Lower leg skin (tissue), 4 donors: ENCODE results near the gene UMODL1. TPM values are rescaled to one million over a fixed set of nuclear protein-coding genes. Genes with fewer than 3 reads are reported as not detected.

ENCODE experiments used
- DNase-seq, 2 donors: peaks; one replicate each; pipeline ENCODE4 v3.0.0-alpha.2; 2019; ENCODE audit warnings: low spot score in 2 of 2
- H3K4me3 ChIP-seq: fragments of 200-600 bp; sonication (generic); 2 replicates; pipeline ENCODE4 v1.5.1; 2017; ENCODE audit warnings: mild to moderate bottlenecking, low read depth; ENCODE audit not compliant: poor library complexity, severe bottlenecking
- POLR2A ChIP-seq, 2 donors: fragments of 450-650 bp; IDR thresholded peaks; one replicate each; pipeline ENCODE4 v1.6.1; 2016 to 2017; ENCODE audit warnings: antibody characterized with exemption in 2 of 2, mild to moderate bottlenecking in 1 of 2, moderate library complexity in 1 of 2
- WGBS, 2 donors: methylation state at CpG; one replicate each; pipeline ENCODE4 v1.1.5; 2018; 5-methylcytosine and 5-hydroxymethylcytosine counted together
- intact Hi-C: fragments of 100-400 bp; cut with DNase I; formaldehyde crosslinking; loops from one replicate; pipeline ENCODE4 v1.15.0; 2023; ENCODE audit warnings: low total_unique reads
- total RNA-seq, 4 donors: library from RNA; depleted of rRNA; stranded (reverse); fragments of >200 nt; gene quantifications; one replicate each; pipeline ENCODE4 v1.1.0, GENCODE V29; 2016
- TF ChIP-seq, protein P1 (sequence below), 3 donors: fragments of 450-650 bp; IDR thresholded peaks; one replicate each; pipeline ENCODE4 v1.5.1; 2016; ENCODE audit warnings: antibody characterized with exemption in 3 of 3, mild to moderate bottlenecking in 3 of 3, moderate library complexity in 2 of 3

UMODL1 gene
- total RNA-seq, 4 donors from 2014 or later, result 0.23 TPM; not detected in 3

DNA sequence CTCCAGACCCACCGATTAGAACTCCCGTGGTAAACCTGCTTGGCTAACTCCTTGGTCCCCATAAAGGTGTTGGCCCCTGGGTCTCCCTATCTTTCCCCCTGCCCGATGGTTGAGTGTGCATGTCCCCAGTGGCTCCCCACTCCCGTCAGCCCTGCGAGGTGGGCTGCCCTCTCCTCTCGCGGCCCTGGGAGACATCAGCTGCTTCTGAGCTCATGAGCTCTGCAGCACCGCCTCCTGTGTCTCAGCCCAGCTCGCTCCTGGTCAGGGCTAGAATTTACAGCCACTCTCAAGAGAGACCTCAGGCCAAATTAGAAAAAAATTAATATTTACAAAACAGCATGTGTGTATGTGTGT, 45.1 kb upstream of the UMODL1 start:
- H3K4me3 ChIP-seq, result no peak overlapping the region
- WGBS, 2 donors, result 81 to 92% methylated on average over 9 of the region's 9 CpGs
- intact Hi-C loops, result no loop called here
- TF ChIP-seq, protein P1, sequence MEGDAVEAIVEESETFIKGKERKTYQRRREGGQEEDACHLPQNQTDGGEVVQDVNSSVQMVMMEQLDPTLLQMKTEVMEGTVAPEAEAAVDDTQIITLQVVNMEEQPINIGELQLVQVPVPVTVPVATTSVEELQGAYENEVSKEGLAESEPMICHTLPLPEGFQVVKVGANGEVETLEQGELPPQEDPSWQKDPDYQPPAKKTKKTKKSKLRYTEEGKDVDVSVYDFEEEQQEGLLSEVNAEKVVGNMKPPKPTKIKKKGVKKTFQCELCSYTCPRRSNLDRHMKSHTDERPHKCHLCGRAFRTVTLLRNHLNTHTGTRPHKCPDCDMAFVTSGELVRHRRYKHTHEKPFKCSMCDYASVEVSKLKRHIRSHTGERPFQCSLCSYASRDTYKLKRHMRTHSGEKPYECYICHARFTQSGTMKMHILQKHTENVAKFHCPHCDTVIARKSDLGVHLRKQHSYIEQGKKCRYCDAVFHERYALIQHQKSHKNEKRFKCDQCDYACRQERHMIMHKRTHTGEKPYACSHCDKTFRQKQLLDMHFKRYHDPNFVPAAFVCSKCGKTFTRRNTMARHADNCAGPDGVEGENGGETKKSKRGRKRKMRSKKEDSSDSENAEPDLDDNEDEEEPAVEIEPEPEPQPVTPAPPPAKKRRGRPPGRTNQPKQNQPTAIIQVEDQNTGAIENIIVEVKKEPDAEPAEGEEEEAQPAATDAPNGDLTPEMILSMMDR (IDR thresholded peaks at IDR 0.05), result no peak
- TF ChIP-seq POLR2A (IDR thresholded peaks at IDR 0.05), result no peak
- no peak for DNase-seq

DNA sequence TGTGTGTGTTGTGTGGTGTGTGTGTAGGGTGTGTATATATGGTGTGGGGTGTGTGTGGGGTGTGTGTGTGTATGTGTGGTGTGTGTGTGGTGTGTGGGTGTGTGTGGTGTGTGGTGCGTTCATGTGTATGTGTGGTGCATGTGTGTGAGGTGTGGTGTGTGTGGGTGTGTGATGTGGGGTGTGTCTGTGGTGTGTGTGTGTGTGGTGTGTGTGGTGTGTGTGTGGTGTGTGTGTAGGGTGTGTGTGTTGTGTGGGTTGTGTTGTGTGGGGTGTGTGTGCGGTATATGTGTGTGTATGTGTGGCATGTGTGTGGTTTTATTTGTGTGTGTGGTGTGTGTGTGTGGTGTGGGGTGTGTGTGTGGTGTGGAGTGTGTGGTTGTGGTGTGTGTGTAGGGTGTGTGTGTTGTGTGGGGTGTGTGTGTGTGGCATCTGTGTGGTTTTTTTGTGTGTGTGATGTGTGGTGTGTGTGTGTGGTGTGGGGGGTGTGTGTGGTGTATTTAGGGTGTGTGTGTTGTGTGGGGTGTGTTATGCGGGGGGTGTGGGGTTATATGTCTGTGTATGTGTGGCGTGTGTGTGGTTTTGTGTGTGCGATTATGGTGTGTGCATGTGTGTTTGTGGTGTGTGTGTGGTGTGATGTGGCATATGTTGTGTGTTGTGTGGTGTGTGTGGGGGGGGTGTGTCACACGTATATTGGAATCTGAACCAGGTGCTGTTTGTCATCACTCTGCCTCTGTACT, 43.9 kb upstream of the UMODL1 start:
- no peak overlapping the region for H3K4me3 ChIP-seq
- TF ChIP-seq, protein P1 (IDR thresholded peaks at IDR 0.05), result no peak
- TF ChIP-seq POLR2A (IDR thresholded peaks at IDR 0.05), result no peak
- intact Hi-C loops, result no loop called here
- WGBS, 2 donors, result 87 to 91% methylated on average over 6 of the region's 6 CpGs
- DNase-seq, result no peak

DNA sequence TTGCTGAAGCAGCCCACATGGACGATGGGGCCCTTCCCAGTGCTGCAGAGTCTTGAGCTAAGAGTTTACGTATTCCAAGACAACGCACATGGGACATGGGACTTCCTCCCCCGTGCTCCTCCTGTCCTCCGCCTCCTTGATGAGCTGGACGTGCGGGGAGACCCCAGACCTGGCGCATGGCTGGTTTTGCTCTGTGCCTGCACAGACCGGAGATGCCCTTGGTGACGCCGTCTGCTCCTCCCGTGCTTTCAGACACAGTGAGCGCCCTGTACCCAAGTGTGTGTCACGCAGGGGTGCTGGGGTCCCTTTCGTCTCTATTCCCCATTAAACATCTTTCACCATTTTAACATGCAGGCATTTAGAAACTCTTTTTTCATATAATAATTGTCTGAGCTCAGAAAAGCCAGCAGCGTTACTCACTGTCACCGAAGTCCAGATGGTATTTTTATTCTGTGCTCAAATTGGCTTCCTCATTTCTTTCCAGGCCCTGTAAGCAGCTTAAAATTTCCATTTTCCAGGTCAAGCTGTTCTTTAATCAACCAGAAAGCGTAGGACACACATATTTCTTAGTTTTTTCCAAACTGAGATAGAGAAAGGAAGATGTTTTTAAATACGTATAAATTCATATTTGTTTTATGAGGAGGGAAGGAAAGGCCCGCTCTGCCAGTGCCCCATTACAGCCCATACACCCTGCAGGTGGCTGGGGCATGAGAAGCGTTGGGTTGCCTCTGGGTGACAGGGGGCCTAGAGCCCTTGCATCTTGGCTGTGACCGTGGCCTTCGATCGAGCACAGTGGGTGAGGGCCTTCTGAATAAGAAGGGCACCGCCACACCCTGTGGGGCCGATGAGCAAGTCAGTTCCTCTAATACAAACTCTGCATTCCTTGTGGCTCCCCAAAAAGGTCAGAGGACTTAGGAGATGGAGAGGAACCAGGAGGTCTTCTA, 43.0 kb upstream of the UMODL1 start:
- no peak overlapping the region for H3K4me3 ChIP-seq
- DNase-seq, result no peak
- TF ChIP-seq, protein P1 (IDR thresholded peaks at IDR 0.05), result no peak
- no peak for TF ChIP-seq POLR2A (IDR thresholded peaks at IDR 0.05)
- 77 to 81% methylated on average over 26 of the region's 26 CpGs for WGBS, 2 donors
- intact Hi-C loops, result no loop called here

DNA sequence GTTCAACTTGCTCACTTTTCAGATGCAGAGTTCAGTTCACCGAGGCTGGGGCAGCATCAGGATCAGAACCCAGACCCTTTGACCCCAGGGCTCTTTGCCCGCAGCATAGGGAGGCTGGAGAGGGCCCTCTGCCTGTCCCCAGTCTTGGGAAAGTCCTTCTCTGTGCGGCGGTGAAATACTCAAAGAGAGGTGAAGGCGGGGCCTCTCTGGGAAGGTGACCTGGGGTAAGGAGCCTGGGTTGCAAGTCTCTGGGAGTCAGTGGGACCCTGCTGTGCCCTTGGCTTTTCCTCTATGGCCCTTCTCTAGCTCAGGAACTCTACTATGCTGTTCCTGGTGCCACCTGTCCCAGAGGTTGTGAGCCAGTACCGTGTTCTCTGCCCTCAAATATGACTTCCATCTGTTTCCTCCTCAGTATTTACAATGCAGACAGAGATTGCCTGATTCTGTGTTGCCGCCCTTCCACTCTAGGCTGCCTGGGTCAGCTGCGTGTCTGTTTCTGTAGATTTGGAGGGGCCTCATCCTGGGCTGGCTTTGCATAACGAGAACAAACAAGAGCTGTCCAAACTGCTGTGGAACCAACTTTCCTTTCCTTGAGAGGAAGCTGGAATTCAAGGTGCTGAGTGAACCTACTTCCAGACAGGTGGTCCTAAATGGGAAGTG, 42.2 kb upstream of the UMODL1 start:
- DNase-seq, result no peak
- TF ChIP-seq, protein P1 (IDR thresholded peaks at IDR 0.05), result no peak
- no peak for TF ChIP-seq POLR2A (IDR thresholded peaks at IDR 0.05)
- WGBS, 2 donors, result 86 to 87% methylated on average over 9 of the region's 9 CpGs
- no peak overlapping the region for H3K4me3 ChIP-seq
- intact Hi-C loops, result no loop called here

DNA sequence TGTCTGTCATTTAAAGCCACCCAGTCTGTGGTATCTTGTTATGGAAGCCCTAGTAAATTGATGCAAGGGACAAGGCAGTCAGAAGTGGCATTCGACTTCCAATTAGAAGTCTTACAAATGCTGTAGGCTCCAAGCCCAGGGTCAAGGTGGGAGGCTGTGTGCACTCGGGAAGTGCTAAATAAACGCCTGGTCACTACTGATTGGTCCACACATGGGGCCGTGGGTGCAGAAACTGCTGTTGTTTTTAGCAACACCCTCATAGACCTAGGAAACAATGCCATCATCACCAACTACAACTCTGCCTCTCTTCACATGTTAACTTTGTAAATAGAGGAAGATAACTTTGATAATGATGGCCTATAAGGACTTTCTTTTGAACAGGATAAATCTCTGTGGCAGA, 40.8 kb upstream of the UMODL1 start:
- H3K4me3 ChIP-seq, result no peak overlapping the region
- intact Hi-C loops, result no loop called here
- TF ChIP-seq POLR2A (IDR thresholded peaks at IDR 0.05), result no peak
- TF ChIP-seq, protein P1 (IDR thresholded peaks at IDR 0.05), result no peak
- WGBS, 2 donors, result 91 to 97% methylated on average over 4 of the region's 4 CpGs
- no peak for DNase-seq
